MG63 (cell line): ENCODE data around the gene GOLGA6L7. TPM values are rescaled to one million over a fixed set of nuclear protein-coding genes. Genes with fewer than 3 reads are reported as not detected.
"Not testable (repeated sequence)": the region's sequence is repeated elsewhere in the genome, so short reads cannot be mapped to it uniquely, and the experiment has no call there.

Source experiments
- DNase-seq: peaks from one replicate; pipeline ENCODE4 v3.0.0-alpha.2; 2020
- H3K27me3 ChIP-seq: fragments of 250-450 bp; sonication (Bioruptor Pico); 2 replicates; pipeline ENCODE4 v1.5.1; 2020; ENCODE audit warnings: mild to moderate bottlenecking, moderate library complexity
- H3K36me3 ChIP-seq: fragments of 250-450 bp; sonication (Bioruptor Pico); 2 replicates; pipeline ENCODE4 v1.5.1; 2020; ENCODE audit warnings: mild to moderate bottlenecking, moderate library complexity
- H3K4me3 ChIP-seq: fragments of 250-450 bp; sonication (Bioruptor Pico); 2 replicates; pipeline ENCODE4 v1.5.1; 2020; ENCODE audit warnings: mild to moderate bottlenecking, moderate library complexity
- H3K9me3 ChIP-seq: fragments of 250-450 bp; sonication (Bioruptor Pico); 2 replicates; pipeline ENCODE4 v1.5.1; 2020; ENCODE audit warnings: mild to moderate bottlenecking, moderate library complexity
- total RNA-seq: library from RNA; depleted of rRNA; stranded (reverse); fragments of >200 nt; shearing (Covaris generic); gene quantifications from 2 replicates; pipeline ENCODE4 v1.2.3, GENCODE V29; 2014; ENCODE audit warnings: low replicate concordance

Gene GOLGA6L7
- total RNA-seq, 1 experiment from 2014 or later: not detected

DNA sequence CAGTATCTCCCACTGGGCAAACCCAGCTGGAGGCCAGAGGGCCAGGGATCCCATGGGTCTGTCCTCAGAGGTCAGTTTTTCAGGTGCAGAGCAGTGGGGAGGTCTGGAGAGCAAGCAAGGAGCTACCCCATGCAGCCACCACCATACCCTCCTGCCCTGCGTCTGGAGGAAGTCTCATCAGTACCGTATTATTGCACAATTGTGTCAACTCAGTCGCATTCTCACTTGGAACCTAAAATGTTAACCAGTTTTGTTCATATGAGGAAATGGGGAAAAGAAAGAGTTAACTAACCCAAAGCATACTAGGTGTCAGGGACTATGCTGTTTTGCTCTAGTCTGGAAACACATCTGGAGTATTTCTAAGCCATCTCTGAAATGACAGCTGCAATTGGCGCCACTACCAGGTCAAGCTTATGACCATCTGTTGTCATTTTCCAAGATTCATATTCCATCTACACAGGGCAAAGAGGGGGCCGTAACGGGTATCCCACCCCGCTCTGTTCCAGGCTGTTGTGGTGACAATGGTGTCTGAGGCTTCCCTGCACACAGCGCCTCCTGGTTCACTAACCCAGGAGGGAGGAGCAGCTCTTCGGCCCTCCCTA lies 20.4 kb upstream of the GOLGA6L7 start:
- H3K36me3 ChIP-seq: no peaks in the 10 kb centered on the region
- no peaks in the 10 kb centered on the region for H3K27me3 ChIP-seq

DNA sequence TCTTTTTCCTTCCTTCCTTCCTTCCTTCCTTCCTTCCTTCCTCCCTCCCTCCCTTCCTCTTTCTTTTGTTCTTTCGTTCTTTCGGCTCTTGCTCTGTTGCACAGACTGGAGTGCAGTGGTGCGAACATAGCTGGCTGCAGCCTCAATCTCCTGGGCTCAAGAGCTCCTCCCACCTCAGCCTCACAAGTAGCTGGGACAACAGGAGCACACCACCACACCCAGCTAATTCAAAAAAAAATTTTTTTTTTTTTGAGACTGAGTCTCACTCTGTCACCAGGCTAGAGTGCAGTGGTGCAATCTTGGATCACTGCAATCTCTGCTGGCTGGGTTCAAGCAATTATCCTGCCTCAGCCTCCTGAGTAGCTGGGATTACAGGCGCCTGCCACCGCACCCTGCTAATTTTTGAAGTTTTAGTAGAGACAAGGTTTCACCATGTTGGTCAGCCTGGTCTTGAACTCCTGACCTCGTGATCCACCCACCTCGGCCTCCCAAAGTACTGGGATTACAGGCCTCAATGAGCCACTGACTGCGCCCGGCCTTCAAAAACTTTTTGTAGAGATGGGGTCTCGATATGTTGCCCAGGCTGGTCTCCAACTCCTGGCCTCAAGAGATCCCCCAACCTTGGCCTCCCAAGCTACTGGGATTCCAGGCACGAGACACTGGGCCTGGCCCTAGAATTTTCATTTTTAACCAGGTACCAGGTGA lies 13.3 kb upstream of the GOLGA6L7 start:
- not testable (repeated sequence) for H3K27me3 ChIP-seq, H3K9me3 ChIP-seq, H3K36me3 ChIP-seq, H3K4me3 ChIP-seq, DNase-seq

More for the DNA sequence above, 20.4 kb upstream of the GOLGA6L7 start:
- Histone ChIP-seq H3K9me3 (no peaks in the 10 kb centered on the region), H3K4me3 (no peak overlapping the region)
- DNase-seq: no peak

DNA sequence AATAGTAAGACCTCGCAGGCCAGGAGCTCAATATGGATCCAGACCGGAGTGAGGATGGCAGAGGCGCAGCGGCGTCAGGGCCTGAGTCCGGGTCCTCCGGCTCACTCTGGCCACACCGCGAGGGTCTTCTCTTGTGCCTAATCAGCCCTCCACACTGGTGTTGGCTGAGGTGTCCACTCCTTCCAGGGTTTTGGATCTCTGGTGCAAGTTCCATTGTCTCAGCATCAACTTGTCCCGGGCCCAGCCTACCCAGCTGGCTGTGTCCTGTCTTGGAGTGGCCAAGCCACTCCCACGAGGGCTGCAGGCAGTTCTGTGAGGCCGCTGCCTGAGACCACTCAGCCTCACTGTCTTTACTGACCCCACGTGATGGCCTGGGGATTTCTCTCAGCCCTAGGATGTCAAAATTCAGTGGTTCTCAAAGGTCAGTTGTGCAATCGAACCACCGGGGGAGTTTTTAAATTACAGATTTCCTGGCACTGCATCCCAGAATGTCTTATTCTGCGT lies 12.6 kb upstream of the GOLGA6L7 start:
- DNase-seq: no peak
- no peaks in the 10 kb centered on the region for H3K36me3 ChIP-seq
- H3K4me3 ChIP-seq: no peak overlapping the region
- H3K27me3 ChIP-seq: no peaks in the 10 kb centered on the region
- no peaks in the 10 kb centered on the region for H3K9me3 ChIP-seq

DNA sequence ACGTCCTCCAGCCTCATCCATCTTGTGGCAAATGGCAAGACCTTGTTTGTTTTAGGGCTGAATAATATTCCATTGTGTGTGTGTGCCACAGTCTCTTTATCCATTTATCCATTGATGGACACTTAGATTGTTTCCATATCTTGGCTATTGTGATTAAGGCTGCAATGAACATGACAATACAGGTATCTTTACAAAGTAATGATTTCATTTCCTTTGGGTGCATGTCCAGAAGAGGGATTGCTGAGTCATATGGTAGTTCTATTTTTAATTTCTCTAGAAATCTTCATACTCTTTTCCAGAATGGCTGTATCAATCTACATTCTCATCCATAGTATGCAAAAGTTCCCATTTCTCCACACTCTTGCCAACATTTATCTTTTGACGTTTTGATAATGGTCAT lies 6.1 kb upstream of the GOLGA6L7 start:
- not testable (repeated sequence) for H3K36me3 ChIP-seq, H3K4me3 ChIP-seq, H3K27me3 ChIP-seq, DNase-seq, H3K9me3 ChIP-seq

DNA sequence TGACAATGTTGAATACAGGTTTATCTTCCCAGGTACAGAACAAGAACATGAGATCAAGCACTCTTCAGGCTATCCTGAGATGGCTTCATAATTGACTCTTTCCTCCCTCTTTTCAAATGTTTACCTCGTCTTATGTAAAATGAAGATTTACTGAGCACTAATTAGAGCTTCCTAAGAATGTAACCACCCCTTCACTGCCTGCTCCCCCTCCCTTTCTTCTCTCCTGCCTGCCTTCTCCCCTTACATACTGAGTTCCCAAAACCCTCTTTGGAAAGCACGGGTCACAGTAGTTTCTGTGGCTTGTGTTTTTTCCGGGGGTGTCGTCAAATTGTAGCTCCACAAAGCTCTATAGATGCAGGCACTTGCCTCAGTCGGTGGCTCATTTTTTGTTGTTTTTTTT lies 5.2 kb upstream of the GOLGA6L7 start:
- DNase-seq, H3K36me3 ChIP-seq, H3K27me3 ChIP-seq, H3K9me3 ChIP-seq, H3K4me3 ChIP-seq: not testable (repeated sequence)

DNA sequence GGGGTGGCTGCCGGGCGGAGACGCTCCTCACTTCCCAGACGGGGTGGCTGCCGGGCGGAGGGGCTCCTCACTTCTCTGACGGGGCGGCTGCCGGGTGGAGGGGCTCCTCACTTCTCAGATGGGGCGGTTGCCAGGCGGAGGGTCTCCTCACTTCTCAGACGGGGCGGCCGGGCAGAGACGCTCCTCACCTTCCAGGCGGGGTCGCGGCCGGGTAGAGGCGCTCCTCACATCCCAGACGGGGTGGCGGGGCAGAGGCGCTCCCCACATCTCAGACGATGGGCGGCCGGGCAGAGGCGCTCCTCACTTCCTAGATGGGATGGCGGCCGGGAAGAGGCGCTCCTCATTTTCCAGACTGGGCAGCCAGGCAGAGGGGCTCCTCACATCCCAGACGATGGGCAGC lies 1.3 kb upstream of the GOLGA6L7 start:
- H3K27me3 ChIP-seq, H3K36me3 ChIP-seq, H3K4me3 ChIP-seq, H3K9me3 ChIP-seq, DNase-seq: not testable (repeated sequence)

DNA sequence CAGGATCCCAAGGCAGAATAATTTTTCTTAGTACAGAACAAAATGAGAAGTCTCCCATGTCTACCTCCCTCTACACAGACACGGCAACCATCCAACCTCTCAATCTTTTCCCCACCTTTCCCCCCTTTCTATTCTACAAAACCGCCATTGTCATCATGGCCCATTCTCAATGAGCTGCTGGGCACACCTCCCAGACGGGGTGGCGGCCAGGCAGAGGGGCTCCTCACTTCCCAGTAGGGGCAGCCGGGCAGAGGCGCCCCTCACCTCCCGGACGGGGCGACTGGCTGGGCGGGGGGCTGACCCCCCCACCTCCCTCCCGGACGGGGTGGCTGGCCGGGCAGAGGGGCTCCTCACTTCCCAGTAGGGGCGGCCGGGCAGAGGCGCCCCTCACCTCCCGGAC lies 827 bp upstream of the GOLGA6L7 start:
- not testable (repeated sequence) for DNase-seq, H3K4me3 ChIP-seq, H3K9me3 ChIP-seq, H3K36me3 ChIP-seq, H3K27me3 ChIP-seq

DNA sequence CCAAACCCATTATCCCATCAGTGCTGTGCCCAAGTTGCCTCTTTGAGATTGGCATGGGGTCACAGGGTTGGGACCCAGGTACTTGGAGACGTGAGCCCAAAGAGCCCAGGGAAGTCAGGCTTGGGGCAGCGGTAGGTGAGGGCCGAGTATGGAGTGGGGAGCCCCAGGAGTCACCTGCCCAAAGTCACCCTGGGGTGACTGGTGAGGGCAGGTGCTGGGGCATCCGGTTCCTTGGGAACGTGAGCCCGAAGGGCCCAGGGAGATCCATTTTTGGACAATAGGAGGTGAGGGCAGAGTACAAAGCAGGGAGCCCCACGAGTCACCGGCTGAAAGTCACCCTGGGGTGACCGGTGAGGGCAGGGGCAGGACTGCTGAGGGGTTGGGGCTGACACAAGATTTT lies 485 bp downstream of the GOLGA6L7 start:
- H3K27me3 ChIP-seq, H3K9me3 ChIP-seq, H3K36me3 ChIP-seq, DNase-seq, H3K4me3 ChIP-seq: not testable (repeated sequence)

DNA sequence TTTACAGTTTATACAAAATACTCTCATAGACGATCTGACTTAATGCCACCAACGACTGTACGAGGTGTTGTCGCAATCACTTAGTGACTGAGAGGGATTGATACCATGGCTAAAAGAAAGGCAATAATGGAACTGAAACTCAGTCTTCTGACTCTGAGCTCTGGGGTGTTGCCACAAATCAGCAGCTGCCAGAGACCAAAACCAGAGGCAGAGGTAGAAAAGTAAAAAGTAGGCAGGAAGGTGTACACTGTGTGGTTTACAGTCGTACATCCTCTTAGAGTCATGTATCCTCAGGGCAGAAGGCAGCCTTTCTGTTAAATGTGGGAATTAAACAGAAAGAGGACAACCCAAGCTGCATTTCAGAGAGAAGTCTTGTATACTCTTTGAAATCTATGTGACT lies 1.2 kb downstream of the GOLGA6L7 start:
- H3K9me3 ChIP-seq, H3K36me3 ChIP-seq, DNase-seq, H3K27me3 ChIP-seq, H3K4me3 ChIP-seq: not testable (repeated sequence)

DNA sequence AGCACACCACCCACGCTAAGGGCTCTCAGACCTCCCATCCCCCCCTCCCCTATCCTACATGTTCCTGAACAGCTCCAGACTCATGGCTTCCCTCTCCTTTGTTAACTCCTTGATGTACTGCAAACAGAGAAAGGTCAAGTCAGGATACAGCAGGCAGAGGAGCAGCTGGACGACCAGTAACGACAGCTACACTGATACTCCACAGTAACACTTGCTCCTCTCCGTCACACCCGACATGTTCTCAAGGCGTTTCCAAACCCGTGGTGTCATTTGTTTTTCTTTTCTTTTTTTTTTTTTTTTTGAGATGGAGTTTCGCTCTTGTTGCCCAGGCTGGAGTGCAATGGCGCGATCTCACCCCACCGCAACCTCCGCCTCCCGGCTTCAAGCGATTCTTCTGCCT lies 4.3 kb downstream of the GOLGA6L7 start:
- H3K9me3 ChIP-seq, DNase-seq, H3K27me3 ChIP-seq, H3K36me3 ChIP-seq, H3K4me3 ChIP-seq: not testable (repeated sequence)

DNA sequence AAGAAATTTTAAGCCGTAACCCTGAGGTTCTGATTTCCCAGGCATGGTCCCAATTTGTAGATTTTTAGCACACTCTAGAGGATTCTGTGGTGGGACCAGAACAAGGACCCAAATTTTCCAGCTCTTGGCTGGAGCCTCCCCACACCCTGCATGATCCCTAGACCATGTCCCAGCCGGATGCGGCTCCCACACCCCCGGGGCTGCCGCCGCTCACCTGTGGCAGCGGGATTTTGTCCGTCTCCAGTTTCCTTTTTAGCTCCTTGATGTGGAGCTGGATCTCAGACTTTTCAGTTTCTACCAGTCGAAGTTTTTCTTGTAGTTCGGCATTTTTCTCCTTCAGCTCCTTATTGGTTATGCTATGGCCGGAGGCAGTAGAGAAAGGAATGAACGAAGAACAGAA lies 4.9 kb downstream of the GOLGA6L7 start:
- H3K4me3 ChIP-seq, H3K9me3 ChIP-seq, H3K27me3 ChIP-seq, DNase-seq, H3K36me3 ChIP-seq: not testable (repeated sequence)

DNA sequence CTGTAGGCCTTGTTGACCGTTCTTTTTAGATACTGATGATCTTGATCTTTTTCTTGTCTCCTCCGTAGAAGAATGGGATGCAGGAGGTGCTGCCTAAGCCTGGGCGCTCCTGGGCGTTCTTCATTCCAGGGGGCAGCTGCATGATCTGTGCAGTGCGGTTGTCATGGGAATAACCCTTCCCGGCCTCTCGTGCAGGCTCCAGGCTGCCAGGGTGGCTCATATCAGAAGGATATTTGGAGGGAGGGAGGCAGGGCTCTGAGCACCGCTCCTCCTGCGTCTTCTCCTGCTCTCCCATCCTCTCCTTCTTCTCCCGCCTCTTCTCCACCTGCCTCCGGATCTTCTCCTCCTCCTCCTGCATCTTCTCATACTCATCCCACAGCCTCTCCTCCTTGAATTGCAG lies 6.2 kb downstream of the GOLGA6L7 start:
- H3K27me3 ChIP-seq, H3K36me3 ChIP-seq, DNase-seq, H3K4me3 ChIP-seq, H3K9me3 ChIP-seq: not testable (repeated sequence)

DNA sequence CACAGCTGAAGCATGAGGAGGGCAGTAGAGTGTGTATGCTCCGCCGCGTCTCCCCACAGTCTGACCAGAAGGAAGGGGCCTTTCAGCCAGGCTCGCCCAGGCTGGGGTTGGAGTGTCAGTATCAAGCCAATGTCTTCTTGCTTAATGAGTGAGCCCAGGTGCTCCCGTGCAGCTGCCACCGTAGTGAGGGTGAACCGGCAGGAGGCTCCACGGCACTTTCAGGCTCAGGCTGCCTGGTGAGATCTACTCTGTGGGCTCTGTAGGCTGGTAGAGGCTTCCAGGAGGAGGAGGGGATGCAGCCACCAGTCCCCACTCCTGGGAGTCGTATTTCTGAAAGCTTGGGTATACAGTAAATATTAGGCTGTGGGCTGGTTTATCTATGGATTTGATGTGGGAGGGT lies 8.2 kb downstream of the GOLGA6L7 start:
- H3K9me3 ChIP-seq, H3K36me3 ChIP-seq, H3K4me3 ChIP-seq, H3K27me3 ChIP-seq, DNase-seq: not testable (repeated sequence)

DNA sequence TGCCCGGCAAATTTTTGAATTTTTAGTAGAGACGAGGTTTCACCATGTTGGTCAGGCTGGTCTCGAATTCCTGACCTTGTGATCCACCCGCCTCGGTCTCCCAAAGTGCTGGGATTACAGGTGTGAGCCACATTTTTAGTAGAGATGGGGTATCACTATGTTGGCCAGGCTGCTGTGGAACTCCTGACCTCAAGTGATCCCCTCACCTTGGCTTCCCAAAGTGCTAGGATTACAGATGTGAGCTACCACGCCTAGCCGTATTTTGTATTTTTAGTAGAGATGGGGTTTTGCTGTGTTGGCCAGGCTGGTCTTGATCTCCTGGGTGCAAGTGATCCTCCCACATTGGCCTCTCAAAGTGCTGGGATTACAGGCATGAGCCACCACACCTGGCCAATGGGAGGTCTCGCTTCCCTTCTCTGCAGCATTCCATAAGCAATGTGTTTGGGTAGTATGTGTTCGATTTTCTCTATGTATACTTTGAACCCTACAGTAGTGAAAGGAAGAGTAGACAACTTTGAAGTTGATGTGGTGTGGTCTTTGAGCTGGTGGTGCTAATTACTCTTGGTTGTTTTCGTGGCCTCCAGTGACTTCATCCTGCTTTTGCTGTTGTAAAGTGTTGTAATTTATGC lies 13.4 kb downstream of the GOLGA6L7 start:
- not testable (repeated sequence) for H3K4me3 ChIP-seq, H3K27me3 ChIP-seq, H3K9me3 ChIP-seq, H3K36me3 ChIP-seq, DNase-seq

DNA sequence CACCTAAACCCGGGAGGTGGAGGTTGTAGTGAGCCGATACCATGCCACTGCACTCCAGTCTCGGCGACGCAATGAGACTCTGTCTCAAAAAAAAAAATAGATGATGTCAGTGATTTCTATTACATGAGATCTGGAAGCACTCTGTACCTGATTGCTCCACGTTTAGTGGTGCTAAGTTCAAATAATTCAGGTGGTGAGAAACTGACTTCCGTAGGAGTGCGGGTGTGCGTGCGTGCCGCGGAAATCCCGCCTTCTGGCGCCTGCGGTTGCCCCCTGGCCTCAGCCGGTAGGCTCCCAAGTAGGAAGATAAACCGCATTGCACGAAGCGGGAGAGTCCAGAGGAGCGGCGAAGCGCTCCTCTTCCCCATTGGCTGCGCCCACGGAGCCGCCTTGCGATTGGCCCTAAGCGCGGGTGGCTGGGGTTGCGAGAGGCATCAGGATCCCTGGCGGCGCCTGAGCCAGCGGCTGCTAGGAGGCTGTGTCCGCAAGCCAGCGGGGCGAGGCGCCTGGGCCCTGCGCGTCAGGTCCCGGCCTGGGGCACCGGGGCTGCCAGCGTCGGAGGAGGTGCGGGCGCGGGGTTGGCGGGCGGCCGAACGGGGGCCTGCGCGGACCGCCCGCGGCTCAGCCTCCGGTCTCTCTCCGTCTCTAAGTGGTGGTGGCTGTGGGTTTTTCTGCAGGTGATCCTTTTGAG lies 16.4 kb downstream of the GOLGA6L7 start:
- not testable (repeated sequence) for H3K27me3 ChIP-seq, H3K36me3 ChIP-seq, H3K9me3 ChIP-seq
- peak; percentile 90 for DNase-seq
- peak overlapping the region; percentile 50 for H3K4me3 ChIP-seq

DNA sequence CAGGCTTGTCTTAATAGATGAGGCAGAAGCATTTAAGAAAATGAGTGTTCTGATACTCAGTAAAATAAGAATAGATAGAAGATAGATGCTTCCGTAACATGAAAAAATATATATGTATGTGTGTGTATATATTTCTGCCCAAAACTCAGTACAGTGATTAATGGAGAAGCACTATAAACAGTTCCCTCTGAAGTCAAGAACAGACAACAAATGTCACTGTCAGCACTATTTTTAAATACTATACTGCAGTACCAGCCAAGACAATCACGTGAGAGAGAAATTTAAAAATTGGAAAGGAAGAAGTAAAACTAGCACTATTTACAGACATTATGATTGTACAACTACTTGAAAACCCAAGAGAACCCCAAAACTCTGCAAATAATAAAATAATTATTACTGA lies 27.0 kb downstream of the GOLGA6L7 start:
- not testable (repeated sequence) for H3K9me3 ChIP-seq, H3K27me3 ChIP-seq, H3K36me3 ChIP-seq, H3K4me3 ChIP-seq, DNase-seq

DNA sequence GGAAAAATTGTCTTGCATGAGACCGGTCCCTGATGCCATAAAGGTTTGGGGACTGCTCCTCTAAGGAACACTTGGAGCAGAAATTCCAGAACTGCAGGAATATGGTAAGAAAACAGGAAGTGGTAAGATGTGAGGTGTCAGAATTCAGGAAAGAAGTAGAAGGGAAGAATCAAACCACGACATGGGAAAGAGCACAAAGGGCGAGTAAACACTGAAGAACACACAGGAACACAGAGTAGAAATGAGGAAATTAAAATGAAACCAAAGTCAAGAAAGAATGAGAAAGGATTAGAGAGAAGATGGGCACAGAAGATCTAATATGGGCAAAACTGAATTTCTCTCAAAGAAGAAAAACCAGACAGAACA lies 28.5 kb downstream of the GOLGA6L7 start:
- not testable (repeated sequence) for H3K9me3 ChIP-seq, H3K27me3 ChIP-seq, H3K36me3 ChIP-seq, DNase-seq, H3K4me3 ChIP-seq
